HepG2 (cell line): Measurements from ENCODE around the gene FAF1. TPM values are rescaled to one million over a fixed set of nuclear protein-coding genes. Genes with fewer than 3 reads are reported as not detected.

Experiments
- AGO1 ChIP-seq: fragments of 200-400 bp; formaldehyde crosslinking; IDR thresholded peaks from 2 replicates; pipeline ENCODE4 v1.6.1; 2017; ENCODE audit warnings: mild to moderate bottlenecking, low read depth, low read length, moderate library complexity; ENCODE audit not compliant: poor library complexity, severe bottlenecking
- BRD4 ChIP-seq: sonication (generic); formaldehyde crosslinking; IDR thresholded peaks from 2 replicates; pipeline ENCODE4 v1.4.0; 2020; ENCODE audit warnings: missing genetic modification reagents
- CHCHD3 ChIP-seq: sonication (generic); formaldehyde crosslinking; IDR thresholded peaks from 2 replicates; pipeline ENCODE4 v1.8.0; 2022; ENCODE audit warnings: mild to moderate bottlenecking, missing genetic modification reagents, moderate library complexity
- FLYWCH1 ChIP-seq: sonication (generic); formaldehyde crosslinking; IDR thresholded peaks from 2 replicates; pipeline ENCODE4 v1.8.1; 2023; ENCODE audit warnings: mild to moderate bottlenecking, missing genetic modification reagents
- GABPA ChIP-seq, 2 experiments: IDR thresholded peaks; 2 replicates each; pipeline ENCODE4 v1.6.1; 2011 to 2016; ENCODE audit warnings: low read depth in 2 of 2, low read length in 1 of 2, missing biosample characterization in 1 of 2, missing genetic modification characterization in 1 of 2
- HNRNPLL ChIP-seq: fragments of 200-400 bp; formaldehyde crosslinking; IDR thresholded peaks from 2 replicates; pipeline ENCODE4 v1.6.1; 2017; ENCODE audit warnings: mild to moderate bottlenecking, low read depth, low read length; ENCODE audit not compliant: poor library complexity, severe bottlenecking
- HOXA3 ChIP-seq: sonication (generic); formaldehyde crosslinking; IDR thresholded peaks from 2 replicates; pipeline ENCODE4 v1.5.0; 2020; ENCODE audit warnings: missing genetic modification reagents
- KLF16 ChIP-seq, 2 experiments: sonication (generic) in 1 of 2; formaldehyde crosslinking in 1 of 2; IDR thresholded peaks; 2 replicates each; pipeline versions ENCODE4 v1.6.1 to v1.8.0; 2016 to 2023; ENCODE audit warnings: missing genetic modification reagents in 2 of 2, missing compliant biosample characterization in 1 of 2
- RELA ChIP-seq: sonication (generic); formaldehyde crosslinking; IDR thresholded peaks from 2 replicates; pipeline ENCODE4 v1.4.0; 2020; ENCODE audit warnings: missing genetic modification reagents
- SKI ChIP-seq: fragments of 450-650 bp; IDR thresholded peaks from one replicate; pipeline ENCODE4 v1.6.1; 2018; ENCODE audit warnings: mild to moderate bottlenecking; ENCODE audit not compliant: partially characterized antibody
- SOX5 ChIP-seq: IDR thresholded peaks from 2 replicates; pipeline ENCODE4 v1.6.1; 2016; ENCODE audit warnings: borderline replicate concordance
- THYN1 ChIP-seq: sonication (generic); formaldehyde crosslinking; IDR thresholded peaks from 2 replicates; pipeline ENCODE4 v1.8.1; 2023; ENCODE audit warnings: low read depth, mild to moderate bottlenecking, moderate library complexity, missing genetic modification reagents, borderline replicate concordance
- ZFX ChIP-seq: sonication (generic); formaldehyde crosslinking; IDR thresholded peaks from 2 replicates; pipeline ENCODE4 v1.4.0; 2020; ENCODE audit warnings: mild to moderate bottlenecking, low read depth, missing genetic modification reagents, moderate library complexity
- ZFY ChIP-seq: sonication (generic); formaldehyde crosslinking; IDR thresholded peaks from 2 replicates; pipeline ENCODE4 v1.4.0; 2020; ENCODE audit warnings: missing genetic modification reagents
- ZNF256 ChIP-seq: sonication (generic); formaldehyde crosslinking; conservative IDR thresholded peaks from 2 replicates; pipeline ENCODE4 v1.4.0; 2020; ENCODE audit warnings: missing genetic modification reagents
- ZNF792 ChIP-seq: IDR thresholded peaks from 2 replicates; pipeline ENCODE4 v1.6.1; 2016
- ZNF816 ChIP-seq: sonication (generic); formaldehyde crosslinking; IDR thresholded peaks from 2 replicates; pipeline ENCODE4 v1.8.0; 2022; ENCODE audit warnings: missing genetic modification reagents, mild to moderate bottlenecking, borderline replicate concordance
- ZNF878 ChIP-seq: sonication (generic); formaldehyde crosslinking; IDR thresholded peaks from 2 replicates; pipeline ENCODE4 v1.8.1; 2023; ENCODE audit warnings: mild to moderate bottlenecking, missing genetic modification reagents, moderate library complexity
- ZSCAN31 ChIP-seq: sonication (generic); formaldehyde crosslinking; IDR thresholded peaks from 2 replicates; pipeline ENCODE4 v1.5.0; 2020; ENCODE audit warnings: low read depth, mild to moderate bottlenecking, missing genetic modification reagents
- polyA plus RNA-seq, 8 experiments: library from polyadenylated mRNA; depleted of rRNA in 3 of 8; stranded (reverse) in 7 of 8; unstranded in 1 of 8; fragments of >200 nt; fragmentation: Illumina TruSeq in 4 of 8; extraction: Trizol in 4 of 8; gene quantifications; 2 replicates each; pipeline versions ENCODE4 v1.2.1 to v1.2.3, GENCODE V29; 2011 to 2016; ENCODE audit warnings: low read depth in 4 of 8, missing spikeins in 1 of 8, mixed read lengths in 1 of 8; ENCODE audit not compliant: insufficient read depth in 1 of 8
- total RNA-seq, 5 experiments: library from RNA; depleted of rRNA; stranded (reverse); fragments of >200 nt; fragmentation: Illumina TruSeq; extraction: Trizol; gene quantifications; 2 replicates each; pipeline ENCODE4 v1.2.3, GENCODE V29; 2016; ENCODE audit warnings: low read depth in 1 of 5
- TF ChIP-seq, protein P1 (sequence below): sonication (generic); formaldehyde crosslinking; IDR thresholded peaks from 2 replicates; pipeline ENCODE4 v1.4.0; 2020; ENCODE audit warnings: missing genetic modification reagents
- TF ChIP-seq, protein P2 (sequence below): sonication (generic); formaldehyde crosslinking; IDR thresholded peaks from 2 replicates; pipeline ENCODE4 v1.9.0; 2021; ENCODE audit warnings: missing genetic modification reagents, borderline replicate concordance
- TF ChIP-seq, protein P3 (sequence below), 2 experiments: fragments of 450-650 bp in 1 of 2; sonication (generic) in 1 of 2; formaldehyde crosslinking; IDR thresholded peaks; 2 replicates each; pipeline versions ENCODE4 v1.5.0 to v1.8.0; 2020 to 2022; ENCODE audit warnings: mild to moderate bottlenecking in 1 of 2, missing genetic modification reagents in 1 of 2
- TF ChIP-seq, protein P4 (sequence below): sonication (generic); formaldehyde crosslinking; IDR thresholded peaks from 2 replicates; pipeline ENCODE4 v1.4.0; 2020; ENCODE audit warnings: missing genetic modification reagents
- TF ChIP-seq, protein P5 (sequence below): sonication (generic); formaldehyde crosslinking; IDR thresholded peaks from 2 replicates; pipeline ENCODE4 v1.8.1; 2023; ENCODE audit warnings: missing genetic modification reagents, mild to moderate bottlenecking, borderline replicate concordance

FAF1 gene
- total and polyA plus RNA-seq, 2 of the 13 experiments (the other 11 are each of a cell fraction or from before 2014, with no cell fraction given): 19.4 to 63.3 TPM

DNA sequence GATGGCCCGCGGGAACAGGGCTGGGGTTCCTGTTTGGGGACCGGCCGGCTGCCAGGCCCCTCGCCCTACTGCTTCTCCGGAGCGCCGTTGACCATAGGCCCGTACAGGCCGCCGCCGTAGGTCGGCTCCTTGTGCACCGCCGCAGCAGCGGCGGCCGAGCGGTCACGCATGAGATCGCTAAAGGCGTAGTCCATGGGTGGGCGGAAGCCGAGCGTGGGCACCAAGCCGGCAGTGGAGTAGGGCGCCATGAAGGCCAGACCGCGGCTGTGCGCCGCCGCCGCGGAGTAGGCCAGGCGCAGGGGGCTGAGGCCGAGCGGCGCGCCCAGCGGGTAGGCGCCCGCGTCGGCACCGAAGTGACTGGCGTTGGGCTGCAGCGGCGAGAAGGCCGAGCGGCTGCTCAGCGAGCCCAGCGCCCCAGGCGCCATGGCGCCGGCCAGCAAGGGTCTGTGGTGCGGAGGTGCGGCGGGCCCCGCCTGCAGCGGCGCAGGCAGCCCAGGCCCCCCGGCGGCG lies 541.4 kb downstream of the FAF1 start (continued):
- TF ChIP-seq FLYWCH1 (CRISPR knock-in tag): no peak
- TF ChIP-seq, protein P1, sequence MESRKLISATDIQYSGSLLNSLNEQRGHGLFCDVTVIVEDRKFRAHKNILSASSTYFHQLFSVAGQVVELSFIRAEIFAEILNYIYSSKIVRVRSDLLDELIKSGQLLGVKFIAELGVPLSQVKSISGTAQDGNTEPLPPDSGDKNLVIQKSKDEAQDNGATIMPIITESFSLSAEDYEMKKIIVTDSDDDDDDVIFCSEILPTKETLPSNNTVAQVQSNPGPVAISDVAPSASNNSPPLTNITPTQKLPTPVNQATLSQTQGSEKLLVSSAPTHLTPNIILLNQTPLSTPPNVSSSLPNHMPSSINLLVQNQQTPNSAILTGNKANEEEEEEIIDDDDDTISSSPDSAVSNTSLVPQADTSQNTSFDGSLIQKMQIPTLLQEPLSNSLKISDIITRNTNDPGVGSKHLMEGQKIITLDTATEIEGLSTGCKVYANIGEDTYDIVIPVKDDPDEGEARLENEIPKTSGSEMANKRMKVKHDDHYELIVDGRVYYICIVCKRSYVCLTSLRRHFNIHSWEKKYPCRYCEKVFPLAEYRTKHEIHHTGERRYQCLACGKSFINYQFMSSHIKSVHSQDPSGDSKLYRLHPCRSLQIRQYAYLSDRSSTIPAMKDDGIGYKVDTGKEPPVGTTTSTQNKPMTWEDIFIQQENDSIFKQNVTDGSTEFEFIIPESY (CRISPR knock-in tag): peak; percentile 35
- TF ChIP-seq ZFX (CRISPR knock-in tag): peak; percentile 57
- no peak for TF ChIP-seq AGO1
- TF ChIP-seq GABPA (IDR thresholded peaks at IDR 0.05; ENCODE audit: low read depth, low read length): no peak
- TF ChIP-seq GABPA (CRISPR knock-in tag; IDR thresholded peaks at IDR 0.05; ENCODE audit: low read depth): no peak
- peak; percentile 23; the same call in 1 of the 2 replicates for TF ChIP-seq HOXA3 (CRISPR knock-in tag)
- TF ChIP-seq RELA (CRISPR knock-in tag): no peak
- peak; percentile 56 for TF ChIP-seq ZFY (CRISPR knock-in tag)
- TF ChIP-seq HNRNPLL: peak; percentile 16
- TF ChIP-seq ZNF792: no peak
- no peak for TF ChIP-seq KLF16 (CRISPR knock-in tag; IDR thresholded peaks at IDR 0.05)
- TF ChIP-seq, protein P2, sequence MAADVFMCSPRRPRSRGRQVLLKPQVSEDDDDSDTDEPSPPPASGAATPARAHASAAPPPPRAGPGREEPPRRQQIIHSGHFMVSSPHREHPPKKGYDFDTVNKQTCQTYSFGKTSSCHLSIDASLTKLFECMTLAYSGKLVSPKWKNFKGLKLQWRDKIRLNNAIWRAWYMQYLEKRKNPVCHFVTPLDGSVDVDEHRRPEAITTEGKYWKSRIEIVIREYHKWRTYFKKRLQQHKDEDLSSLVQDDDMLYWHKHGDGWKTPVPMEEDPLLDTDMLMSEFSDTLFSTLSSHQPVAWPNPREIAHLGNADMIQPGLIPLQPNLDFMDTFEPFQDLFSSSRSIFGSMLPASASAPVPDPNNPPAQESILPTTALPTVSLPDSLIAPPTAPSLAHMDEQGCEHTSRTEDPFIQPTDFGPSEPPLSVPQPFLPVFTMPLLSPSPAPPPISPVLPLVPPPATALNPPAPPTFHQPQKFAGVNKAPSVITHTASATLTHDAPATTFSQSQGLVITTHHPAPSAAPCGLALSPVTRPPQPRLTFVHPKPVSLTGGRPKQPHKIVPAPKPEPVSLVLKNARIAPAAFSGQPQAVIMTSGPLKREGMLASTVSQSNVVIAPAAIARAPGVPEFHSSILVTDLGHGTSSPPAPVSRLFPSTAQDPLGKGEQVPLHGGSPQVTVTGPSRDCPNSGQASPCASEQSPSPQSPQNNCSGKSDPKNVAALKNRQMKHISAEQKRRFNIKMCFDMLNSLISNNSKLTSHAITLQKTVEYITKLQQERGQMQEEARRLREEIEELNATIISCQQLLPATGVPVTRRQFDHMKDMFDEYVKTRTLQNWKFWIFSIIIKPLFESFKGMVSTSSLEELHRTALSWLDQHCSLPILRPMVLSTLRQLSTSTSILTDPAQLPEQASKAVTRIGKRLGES: no peak
- no peak for TF ChIP-seq THYN1
- TF ChIP-seq, protein P3, sequence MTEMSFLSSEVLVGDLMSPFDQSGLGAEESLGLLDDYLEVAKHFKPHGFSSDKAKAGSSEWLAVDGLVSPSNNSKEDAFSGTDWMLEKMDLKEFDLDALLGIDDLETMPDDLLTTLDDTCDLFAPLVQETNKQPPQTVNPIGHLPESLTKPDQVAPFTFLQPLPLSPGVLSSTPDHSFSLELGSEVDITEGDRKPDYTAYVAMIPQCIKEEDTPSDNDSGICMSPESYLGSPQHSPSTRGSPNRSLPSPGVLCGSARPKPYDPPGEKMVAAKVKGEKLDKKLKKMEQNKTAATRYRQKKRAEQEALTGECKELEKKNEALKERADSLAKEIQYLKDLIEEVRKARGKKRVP (CRISPR knock-in tag; IDR thresholded peaks at IDR 0.05): no peak
- no peak for TF ChIP-seq ZNF816 (CRISPR knock-in tag)
- TF ChIP-seq, protein P4, sequence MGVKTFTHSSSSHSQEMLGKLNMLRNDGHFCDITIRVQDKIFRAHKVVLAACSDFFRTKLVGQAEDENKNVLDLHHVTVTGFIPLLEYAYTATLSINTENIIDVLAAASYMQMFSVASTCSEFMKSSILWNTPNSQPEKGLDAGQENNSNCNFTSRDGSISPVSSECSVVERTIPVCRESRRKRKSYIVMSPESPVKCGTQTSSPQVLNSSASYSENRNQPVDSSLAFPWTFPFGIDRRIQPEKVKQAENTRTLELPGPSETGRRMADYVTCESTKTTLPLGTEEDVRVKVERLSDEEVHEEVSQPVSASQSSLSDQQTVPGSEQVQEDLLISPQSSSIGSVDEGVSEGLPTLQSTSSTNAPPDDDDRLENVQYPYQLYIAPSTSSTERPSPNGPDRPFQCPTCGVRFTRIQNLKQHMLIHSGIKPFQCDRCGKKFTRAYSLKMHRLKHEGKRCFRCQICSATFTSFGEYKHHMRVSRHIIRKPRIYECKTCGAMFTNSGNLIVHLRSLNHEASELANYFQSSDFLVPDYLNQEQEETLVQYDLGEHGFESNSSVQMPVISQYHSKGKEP: no peak
- no peak for TF ChIP-seq BRD4 (CRISPR knock-in tag)
- TF ChIP-seq ZSCAN31 (CRISPR knock-in tag): no peak
- TF ChIP-seq ZNF256: no peak
- no peak for TF ChIP-seq SOX5 (CRISPR knock-in tag)
- no peak for TF ChIP-seq CHCHD3 (CRISPR knock-in tag)
- TF ChIP-seq ZNF878: no peak
- TF ChIP-seq, protein P5, sequence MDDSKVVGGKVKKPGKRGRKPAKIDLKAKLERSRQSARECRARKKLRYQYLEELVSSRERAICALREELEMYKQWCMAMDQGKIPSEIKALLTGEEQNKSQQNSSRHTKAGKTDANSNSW (CRISPR knock-in tag): no peak
- no peak for TF ChIP-seq SKI
